NB4 (cell line): Measurements from ENCODE around the gene VWC2L.
A peak's percentile ranks its signal among the peaks of the same experiment; 100 is the strongest.

Experiments
- DNase-seq: peaks from one replicate; pipeline ENCODE4 v3.0.0; 2010; ENCODE audit warnings: low read depth
- H3K4me3 ChIP-seq: one replicate; pipeline ENCODE4 v1.5.1; 2011; ENCODE audit warnings: mild to moderate bottlenecking, low read depth, low read length, moderate library complexity
- CTCF ChIP-seq: IDR thresholded peaks from one replicate; pipeline ENCODE4 v1.5.1; 2012; ENCODE audit warnings: low read depth, low read length
- MAX ChIP-seq: IDR thresholded peaks from 2 replicates; pipeline ENCODE4 v1.6.1; 2011; ENCODE audit warnings: low read depth, low read length
- MYC ChIP-seq: IDR thresholded peaks from 2 replicates; pipeline ENCODE4 v1.6.1; 2011; ENCODE audit warnings: low read depth, low read length
- POLR2A ChIP-seq: IDR thresholded peaks from 2 replicates; pipeline ENCODE4 v1.6.1; 2011; ENCODE audit warnings: mild to moderate bottlenecking; ENCODE audit not compliant: insufficient read length; ENCODE audit errors: extremely low read depth

Gene VWC2L

GRCh38 chr2:214550786-214551185, 139.9 kb downstream of the VWC2L start:
- TF ChIP-seq MAX (no peak), MYC (no peak), POLR2A (no peak), CTCF (no peak)
- peak; percentile 69 for DNase-seq
- H3K4me3 ChIP-seq: no peak overlapping the region

- no peak overlapping the region for H3K4me3 ChIP-seq
- no peak for DNase-seq
- TF ChIP-seq MAX: no peak
- no peak for TF ChIP-seq CTCF
- no peak for TF ChIP-seq POLR2A
- no peak for TF ChIP-seq MYC
Measured at GRCh38 chr2:214557884-214558283, 147.0 kb downstream of the VWC2L start.

GRCh38 chr2:214558341-214558740, 147.5 kb downstream of the VWC2L start:
- no peak overlapping the region for H3K4me3 ChIP-seq
- TF ChIP-seq MAX (no peak), CTCF (no peak), POLR2A (no peak), MYC (no peak)
- DNase-seq: no peak

- no peak overlapping the region for H3K4me3 ChIP-seq
- DNase-seq: no peak
- TF ChIP-seq CTCF: no peak
- TF ChIP-seq MYC: no peak
- TF ChIP-seq POLR2A: no peak
- TF ChIP-seq MAX: no peak
Measured at GRCh38 chr2:214560176-214560575, 149.3 kb downstream of the VWC2L start.

GRCh38 chr2:214560618-214561190, 149.8 kb downstream of the VWC2L start:
- DNase-seq: no peak
- H3K4me3 ChIP-seq: no peak overlapping the region
- TF ChIP-seq CTCF (no peak), POLR2A (no peak), MAX (no peak), MYC (no peak)

- no peak for DNase-seq
- no peak for TF ChIP-seq MAX
- TF ChIP-seq POLR2A: no peak
- TF ChIP-seq MYC: no peak
- TF ChIP-seq CTCF: no peak
Measured at GRCh38 chr2:214565246-214565645, 154.4 kb downstream of the VWC2L start.

More at GRCh38 chr2:214565246-214565645, 154.4 kb downstream of the VWC2L start:
- no peak overlapping the region for H3K4me3 ChIP-seq
